SK-N-SH (cell line): ENCODE data around the gene CIT. TPM values are rescaled to one million over a fixed set of nuclear protein-coding genes. Genes with fewer than 3 reads are reported as not detected.

Experiments
- CTCF ChIA-PET: fragments of 300-600, 350-600 bp; formaldehyde crosslinking; extraction: SDS; loops from one replicate; lab custom pipeline; 2021; lab: Yijun Ruan, JAX
- POLR2A ChIA-PET: fragments of 350-600 bp; sonication (Branson Sonifier 250); formaldehyde crosslinking; extraction: SDS; loops from one replicate; lab custom pipeline; 2020; ENCODE audit warnings: antibody characterized with exemption, inconsistent platforms; lab: Yijun Ruan, JAX
- DNase-seq: peaks from one replicate; pipeline ENCODE4 v3.0.0; 2012
- H2AFZ ChIP-seq: fragments of 200-600 bp; sonication (generic); 2 replicates; pipeline ENCODE4 v1.8.1; 2016; ENCODE audit warnings: antibody characterized with exemption, mild to moderate bottlenecking, low read depth
- H3F3A ChIP-seq: fragments of 200-600 bp; sonication (generic); replicated peaks from 2 replicates; pipeline ENCODE3; 2016; ENCODE audit warnings: antibody characterized with exemption, mild to moderate bottlenecking; ENCODE audit not compliant: insufficient read depth
- H3K27ac ChIP-seq, 2 experiments: fragments of 200-500 bp in 1 of 2; fragments of 200-600 bp in 1 of 2; sonication (Bioruptor generic) in 1 of 2; sonication (generic), shearing (Covaris generic) in 1 of 2; 2 replicates each; pipeline versions ENCODE4 v1.5.1 to v1.6.1; 2014 to 2016; ENCODE audit warnings: low read depth in 2 of 2, inconsistent platforms in 1 of 2, low read length in 1 of 2, mild to moderate bottlenecking in 1 of 2, mixed read lengths in 1 of 2
- H3K27me3 ChIP-seq: fragments of 200-600 bp; sonication (generic), shearing (Covaris generic); 2 replicates; pipeline ENCODE4 v1.6.1; 2016; ENCODE audit warnings: mixed run types; ENCODE audit not compliant: insufficient read depth
- H3K36me3 ChIP-seq, 2 experiments: fragments of 200-500 bp in 1 of 2; fragments of 200-600 bp in 1 of 2; sonication (Bioruptor generic) in 1 of 2; sonication (generic) in 1 of 2; replicated peaks in 1 of 2; 2 replicates each; pipeline versions ENCODE3 to v1.5.1; 2014 to 2016; ENCODE audit warnings: low read length in 1 of 2, mild to moderate bottlenecking in 1 of 2; ENCODE audit not compliant: insufficient read depth in 2 of 2, control insufficient read depth in 1 of 2
- H3K4me1 ChIP-seq, 2 experiments: fragments of 200-500 bp in 1 of 2; fragments of 200-600 bp in 1 of 2; sonication (Bioruptor generic) in 1 of 2; sonication (generic), shearing (Covaris generic) in 1 of 2; 2 replicates each; pipeline versions ENCODE4 v1.5.1 to v1.6.1; 2014 to 2016; ENCODE audit warnings: low read depth in 1 of 2, low read length in 1 of 2, mixed run types in 1 of 2; ENCODE audit not compliant: insufficient read depth in 2 of 2, control insufficient read depth in 1 of 2
- H3K4me2 ChIP-seq: fragments of 200-600 bp; sonication (generic), shearing (Covaris generic); 2 replicates; pipeline ENCODE4 v1.6.1; 2017; ENCODE audit warnings: mixed run types
- H3K4me3 ChIP-seq, 2 experiments: fragments of 200-500 bp in 1 of 2; fragments of 200-600 bp in 1 of 2; sonication (Bioruptor generic) in 1 of 2; sonication (generic), shearing (Covaris generic) in 1 of 2; 2 replicates each; pipeline versions ENCODE4 v1.5.1 to v1.8.1; 2014 to 2016; ENCODE audit warnings: low read depth in 2 of 2, inconsistent platforms in 1 of 2, low read length in 1 of 2, mild to moderate bottlenecking in 1 of 2, mixed read lengths in 1 of 2, moderate library complexity in 1 of 2
- H3K79me2 ChIP-seq: fragments of 200-600 bp; sonication (generic); 2 replicates; pipeline ENCODE4 v1.8.1; 2017; ENCODE audit warnings: mild to moderate bottlenecking; ENCODE audit not compliant: insufficient read depth
- H3K9ac ChIP-seq: fragments of 200-600 bp; sonication (generic); 2 replicates; pipeline ENCODE4 v1.6.1; 2017; ENCODE audit warnings: mixed run types
- H3K9me2 ChIP-seq: fragments of 200-600 bp; sonication (generic); 2 replicates; pipeline ENCODE4 v1.6.1; 2017; ENCODE audit warnings: mixed run types
- H3K9me3 ChIP-seq: fragments of 200-600 bp; sonication (generic); 2 replicates; pipeline ENCODE4 v1.6.1; 2017; ENCODE audit warnings: mixed run types, mild to moderate bottlenecking, moderate library complexity
- H4K20me1 ChIP-seq: fragments of 200-600 bp; sonication (generic); 2 replicates; pipeline ENCODE4 v1.6.1; 2017; ENCODE audit warnings: mild to moderate bottlenecking, mixed run types; ENCODE audit not compliant: insufficient read depth
- CTCF ChIP-seq: fragments of 200-600 bp; sonication (generic); IDR thresholded peaks from 2 replicates; pipeline ENCODE4 v1.6.1; 2017; ENCODE audit warnings: antibody characterized with exemption, mild to moderate bottlenecking, moderate library complexity
- EZH2phosphoT487 ChIP-seq: fragments of 200-600 bp; sonication (generic); IDR thresholded peaks from 2 replicates; pipeline ENCODE4 v1.6.1; 2017; ENCODE audit warnings: low read depth, mixed run types, mild to moderate bottlenecking, antibody characterized with exemption, moderate library complexity, borderline replicate concordance
- GABPA ChIP-seq: IDR thresholded peaks from 2 replicates; pipeline ENCODE4 v1.4.0; 2012; ENCODE audit warnings: low read depth, mild to moderate bottlenecking
- IRF3 ChIP-seq: fragments of 150-350 bp; IDR thresholded peaks from 2 replicates; pipeline ENCODE4 v1.6.1; 2016; ENCODE audit warnings: mild to moderate bottlenecking, low read depth, low read length
- MAX ChIP-seq: IDR thresholded peaks from 2 replicates; pipeline ENCODE4 v1.4.0; 2012; ENCODE audit warnings: low read depth
- NRF1 ChIP-seq: IDR thresholded peaks from 2 replicates; pipeline ENCODE4 v1.6.1; 2012; ENCODE audit warnings: low read depth, mild to moderate bottlenecking, low read length
- PBX3 ChIP-seq: IDR thresholded peaks from 2 replicates; pipeline ENCODE4; 2012
- POLR2AphosphoS5 ChIP-seq: IDR thresholded peaks from 2 replicates; pipeline ENCODE4 v1.6.1; 2012; ENCODE audit warnings: low read depth, low read length
- SIN3A ChIP-seq: IDR thresholded peaks from 2 replicates; pipeline ENCODE4 v1.6.1; 2012; ENCODE audit warnings: low read depth, mild to moderate bottlenecking, low read length, moderate library complexity, borderline replicate concordance
- TAF1 ChIP-seq: IDR thresholded peaks from 2 replicates; pipeline ENCODE4 v1.6.1; 2012; ENCODE audit warnings: low read depth, mild to moderate bottlenecking, low read length, moderate library complexity, borderline replicate concordance
- USF1 ChIP-seq: IDR thresholded peaks from 2 replicates; pipeline ENCODE4 v1.4.0; 2012; ENCODE audit warnings: low read depth, borderline replicate concordance
- YY1 ChIP-seq: IDR thresholded peaks from 2 replicates; pipeline ENCODE4 v1.4.0; 2012; ENCODE audit warnings: low read depth, mild to moderate bottlenecking
- WGBS: methylation state at CpG from one replicate; pipeline ENCODE4 v1.1.6; 2017; ENCODE audit warnings: low lambda C conversion rate; 5-methylcytosine and 5-hydroxymethylcytosine counted together
- polyA plus RNA-seq, 3 experiments: library from polyadenylated mRNA; depleted of rRNA; stranded (reverse); fragments of >200 nt; gene quantifications; 2 replicates each; pipeline ENCODE4 v1.2.3, GENCODE V29; 2012

CIT gene
- polyA plus RNA-seq, 1 of the 3 experiments (the other 2 are of a cell fraction), result 7.7 TPM

GRCh38 chr12:119686776-119687175, 190.3 kb downstream of the CIT start:
- no peaks in the 10 kb centered on the region for H3K9me3 ChIP-seq
- no peaks in the 10 kb centered on the region for H4K20me1 ChIP-seq
- no peak for DNase-seq
- H3K4me2 ChIP-seq, result no peak overlapping the region
- 98% methylated on average over 13 of the region's 13 CpGs for WGBS
- ChIA-PET CTCF (interaction anchor here (2.2 kb wide), 1 partner anchor 8 kb away, joined by 8 read pairs; no protein-coding TSS in a partner anchor), POLR2A (no interaction called here)
- H2AFZ ChIP-seq, result no peak overlapping the region
- H3K9ac ChIP-seq, result no peak overlapping the region
- no peaks in the 10 kb centered on the region for H3K27me3 ChIP-seq
- no peak for TF ChIP-seq USF1
- no peak overlapping the region for H3K4me3 ChIP-seq
- no peaks in the 10 kb centered on the region; a peak in 1 of 4 replicates for H3K4me1 ChIP-seq
- H3F3A ChIP-seq, result peaks cover 25% of the 10 kb centered on the region
- H3K9me2 ChIP-seq, result no peaks in the 10 kb centered on the region
- no peak overlapping the region for H3K27ac ChIP-seq
- H3K36me3 ChIP-seq, result peaks cover 5 to 10% of the 10 kb centered on the region in 2 experiments
- no peaks in the 10 kb centered on the region for H3K79me2 ChIP-seq

GRCh38 chr12:119686355-119686754, 190.8 kb downstream of the CIT start:
- H3K27me3 ChIP-seq, result no peaks in the 10 kb centered on the region
- no peaks in the 10 kb centered on the region for H3K9me2 ChIP-seq
- H3K27ac ChIP-seq, result no peak overlapping the region
- 92% methylated on average over 12 of the region's 12 CpGs for WGBS
- H3K4me2 ChIP-seq, result no peak overlapping the region
- TF ChIP-seq GABPA (no peak), PBX3 (no peak), NRF1 (no peak), EZH2phosphoT487 (no peak), CTCF (no peak), YY1 (no peak), POLR2AphosphoS5 (no peak), TAF1 (no peak), MAX (no peak), SIN3A (no peak), IRF3 (no peak), USF1 (no peak)
- no peaks in the 10 kb centered on the region; a peak in 1 of 4 replicates for H3K4me1 ChIP-seq
- no peak overlapping the region for H2AFZ ChIP-seq
- peaks cover 25% of the 10 kb centered on the region for H3F3A ChIP-seq
- ChIA-PET POLR2A (no interaction called here), CTCF (interaction anchor here (2.2 kb wide), 1 partner anchor 9 kb away, joined by 8 read pairs; no protein-coding TSS in a partner anchor)
- H3K9me3 ChIP-seq, result no peaks in the 10 kb centered on the region
- H4K20me1 ChIP-seq, result no peaks in the 10 kb centered on the region
- no peak for DNase-seq
- H3K79me2 ChIP-seq, result no peaks in the 10 kb centered on the region
- H3K9ac ChIP-seq, result no peak overlapping the region
- H3K4me3 ChIP-seq, result no peak overlapping the region
- H3K36me3 ChIP-seq, result peaks cover 6 to 14% of the 10 kb centered on the region in 2 experiments
